HepG2 (cell line): ENCODE results near the gene MRPL34.

Source experiments
- ATF1 ChIP-seq: IDR thresholded peaks from 2 replicates; pipeline ENCODE4 v1.6.1; 2016; ENCODE audit warnings: mild to moderate bottlenecking, control low read depth
- BHLHE40 ChIP-seq: IDR thresholded peaks from 2 replicates; pipeline ENCODE4 v1.6.1; 2011; ENCODE audit warnings: low read length, improper control_type of control experiment
- EZH2 ChIP-seq: conservative IDR thresholded peaks from 2 replicates; pipeline ENCODE4 v1.6.1; 2012; ENCODE audit warnings: mild to moderate bottlenecking, low read depth, low read length, moderate library complexity
- FOXJ3 ChIP-seq: sonication (generic); formaldehyde crosslinking; IDR thresholded peaks from 2 replicates; pipeline ENCODE4 v1.4.0; 2020; ENCODE audit warnings: missing genetic modification reagents, mild to moderate bottlenecking, borderline replicate concordance
- FOXK2 ChIP-seq: fragments of 450-650 bp; IDR thresholded peaks from 2 replicates; pipeline ENCODE4 v1.6.1; 2016
- POLR2AphosphoS5 ChIP-seq: IDR thresholded peaks from 2 replicates; pipeline ENCODE4 v1.6.1; 2012; ENCODE audit warnings: low read depth, low read length
- ZEB1 ChIP-seq: IDR thresholded peaks from 2 replicates; pipeline ENCODE4 v1.6.1; 2012; ENCODE audit warnings: mild to moderate bottlenecking, low read depth, inconsistent platforms; ENCODE audit not compliant: insufficient replicate concordance
- ZNF232 ChIP-seq: sonication (generic); formaldehyde crosslinking; IDR thresholded peaks from 2 replicates; pipeline ENCODE4 v1.4.0; 2020; ENCODE audit warnings: missing genetic modification reagents, borderline replicate concordance
- ZNF629 ChIP-seq: sonication (generic); formaldehyde crosslinking; conservative IDR thresholded peaks from 2 replicates; pipeline ENCODE4 v1.5.0; 2020; ENCODE audit warnings: missing genetic modification reagents
- TF ChIP-seq, protein P1 (sequence below), 2 experiments: sonication (generic) in 1 of 2; formaldehyde crosslinking in 1 of 2; IDR thresholded peaks; 2 replicates each; pipeline versions ENCODE4 v1.5.1 to v1.6.1; 2011 to 2020; ENCODE audit warnings: borderline replicate concordance in 1 of 2, low read depth in 1 of 2, low read length in 1 of 2, mild to moderate bottlenecking in 1 of 2, missing genetic modification reagents in 1 of 2, moderate library complexity in 1 of 2
- TF ChIP-seq, protein P2 (sequence below): sonication (generic); formaldehyde crosslinking; IDR thresholded peaks from 2 replicates; pipeline ENCODE4 v1.4.0; 2020; ENCODE audit warnings: missing genetic modification reagents
- TF ChIP-seq, protein P3 (sequence below): sonication (generic); formaldehyde crosslinking; IDR thresholded peaks from 2 replicates; pipeline ENCODE4 v1.5.0; 2020; ENCODE audit warnings: mild to moderate bottlenecking, missing genetic modification reagents, moderate library complexity
- TF ChIP-seq, protein P4 (sequence below): sonication (generic); formaldehyde crosslinking; IDR thresholded peaks from 2 replicates; pipeline ENCODE4 v1.4.0; 2020; ENCODE audit warnings: mild to moderate bottlenecking, missing genetic modification reagents, borderline replicate concordance

DNA sequence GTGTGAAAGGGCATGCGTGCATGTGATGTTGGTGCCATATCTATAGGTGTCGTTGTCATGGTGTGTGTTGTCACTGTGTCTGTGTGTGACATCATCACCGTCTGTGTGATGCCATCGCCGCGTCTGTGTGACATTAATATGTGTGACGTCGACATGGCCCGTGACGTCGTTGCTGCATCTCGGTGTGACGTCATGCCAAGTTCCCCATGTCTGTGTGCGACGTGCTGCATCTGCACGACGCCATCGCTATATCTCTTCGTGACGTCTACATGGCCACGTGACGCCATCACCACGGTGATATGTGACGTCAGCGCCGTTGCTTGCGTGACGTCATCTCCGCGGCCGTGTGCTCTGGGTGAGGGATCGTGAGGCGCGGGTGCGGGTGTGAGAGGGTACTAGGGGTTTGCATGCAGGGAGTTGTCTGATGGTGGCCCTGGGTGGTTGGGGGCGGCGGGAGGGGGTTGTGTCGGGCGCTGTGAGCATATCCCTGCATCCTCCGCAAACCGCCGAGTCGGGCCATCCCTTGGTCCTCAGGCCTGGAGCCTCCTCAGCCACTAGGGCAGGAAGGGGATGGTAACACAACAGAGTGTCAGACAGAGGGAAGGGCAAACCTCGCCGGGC lies 46.3 kb downstream of the MRPL34 start:
- TF ChIP-seq ZNF232 (no peak), BHLHE40 (no peak), FOXK2 (no peak), ATF1 (CRISPR knock-in tag) (peak; percentile 75), POLR2AphosphoS5 (no peak), ZEB1 (no peak), ZNF629 (CRISPR knock-in tag) (no peak), EZH2 (no peak), FOXJ3 (no peak)
- TF ChIP-seq, protein P1, sequence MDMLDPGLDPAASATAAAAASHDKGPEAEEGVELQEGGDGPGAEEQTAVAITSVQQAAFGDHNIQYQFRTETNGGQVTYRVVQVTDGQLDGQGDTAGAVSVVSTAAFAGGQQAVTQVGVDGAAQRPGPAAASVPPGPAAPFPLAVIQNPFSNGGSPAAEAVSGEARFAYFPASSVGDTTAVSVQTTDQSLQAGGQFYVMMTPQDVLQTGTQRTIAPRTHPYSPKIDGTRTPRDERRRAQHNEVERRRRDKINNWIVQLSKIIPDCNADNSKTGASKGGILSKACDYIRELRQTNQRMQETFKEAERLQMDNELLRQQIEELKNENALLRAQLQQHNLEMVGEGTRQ (IDR thresholded peaks at IDR 0.05; ENCODE audit: low read depth, low read length), result no peak
- TF ChIP-seq, protein P1 (CRISPR knock-in tag; IDR thresholded peaks at IDR 0.05; ENCODE audit: borderline replicate concordance), result no peak
- TF ChIP-seq, protein P2, sequence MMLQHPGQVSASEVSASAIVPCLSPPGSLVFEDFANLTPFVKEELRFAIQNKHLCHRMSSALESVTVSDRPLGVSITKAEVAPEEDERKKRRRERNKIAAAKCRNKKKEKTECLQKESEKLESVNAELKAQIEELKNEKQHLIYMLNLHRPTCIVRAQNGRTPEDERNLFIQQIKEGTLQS (CRISPR knock-in tag), result no peak
- TF ChIP-seq, protein P3, sequence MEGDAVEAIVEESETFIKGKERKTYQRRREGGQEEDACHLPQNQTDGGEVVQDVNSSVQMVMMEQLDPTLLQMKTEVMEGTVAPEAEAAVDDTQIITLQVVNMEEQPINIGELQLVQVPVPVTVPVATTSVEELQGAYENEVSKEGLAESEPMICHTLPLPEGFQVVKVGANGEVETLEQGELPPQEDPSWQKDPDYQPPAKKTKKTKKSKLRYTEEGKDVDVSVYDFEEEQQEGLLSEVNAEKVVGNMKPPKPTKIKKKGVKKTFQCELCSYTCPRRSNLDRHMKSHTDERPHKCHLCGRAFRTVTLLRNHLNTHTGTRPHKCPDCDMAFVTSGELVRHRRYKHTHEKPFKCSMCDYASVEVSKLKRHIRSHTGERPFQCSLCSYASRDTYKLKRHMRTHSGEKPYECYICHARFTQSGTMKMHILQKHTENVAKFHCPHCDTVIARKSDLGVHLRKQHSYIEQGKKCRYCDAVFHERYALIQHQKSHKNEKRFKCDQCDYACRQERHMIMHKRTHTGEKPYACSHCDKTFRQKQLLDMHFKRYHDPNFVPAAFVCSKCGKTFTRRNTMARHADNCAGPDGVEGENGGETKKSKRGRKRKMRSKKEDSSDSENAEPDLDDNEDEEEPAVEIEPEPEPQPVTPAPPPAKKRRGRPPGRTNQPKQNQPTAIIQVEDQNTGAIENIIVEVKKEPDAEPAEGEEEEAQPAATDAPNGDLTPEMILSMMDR (CRISPR knock-in tag), result no peak
- TF ChIP-seq, protein P4, sequence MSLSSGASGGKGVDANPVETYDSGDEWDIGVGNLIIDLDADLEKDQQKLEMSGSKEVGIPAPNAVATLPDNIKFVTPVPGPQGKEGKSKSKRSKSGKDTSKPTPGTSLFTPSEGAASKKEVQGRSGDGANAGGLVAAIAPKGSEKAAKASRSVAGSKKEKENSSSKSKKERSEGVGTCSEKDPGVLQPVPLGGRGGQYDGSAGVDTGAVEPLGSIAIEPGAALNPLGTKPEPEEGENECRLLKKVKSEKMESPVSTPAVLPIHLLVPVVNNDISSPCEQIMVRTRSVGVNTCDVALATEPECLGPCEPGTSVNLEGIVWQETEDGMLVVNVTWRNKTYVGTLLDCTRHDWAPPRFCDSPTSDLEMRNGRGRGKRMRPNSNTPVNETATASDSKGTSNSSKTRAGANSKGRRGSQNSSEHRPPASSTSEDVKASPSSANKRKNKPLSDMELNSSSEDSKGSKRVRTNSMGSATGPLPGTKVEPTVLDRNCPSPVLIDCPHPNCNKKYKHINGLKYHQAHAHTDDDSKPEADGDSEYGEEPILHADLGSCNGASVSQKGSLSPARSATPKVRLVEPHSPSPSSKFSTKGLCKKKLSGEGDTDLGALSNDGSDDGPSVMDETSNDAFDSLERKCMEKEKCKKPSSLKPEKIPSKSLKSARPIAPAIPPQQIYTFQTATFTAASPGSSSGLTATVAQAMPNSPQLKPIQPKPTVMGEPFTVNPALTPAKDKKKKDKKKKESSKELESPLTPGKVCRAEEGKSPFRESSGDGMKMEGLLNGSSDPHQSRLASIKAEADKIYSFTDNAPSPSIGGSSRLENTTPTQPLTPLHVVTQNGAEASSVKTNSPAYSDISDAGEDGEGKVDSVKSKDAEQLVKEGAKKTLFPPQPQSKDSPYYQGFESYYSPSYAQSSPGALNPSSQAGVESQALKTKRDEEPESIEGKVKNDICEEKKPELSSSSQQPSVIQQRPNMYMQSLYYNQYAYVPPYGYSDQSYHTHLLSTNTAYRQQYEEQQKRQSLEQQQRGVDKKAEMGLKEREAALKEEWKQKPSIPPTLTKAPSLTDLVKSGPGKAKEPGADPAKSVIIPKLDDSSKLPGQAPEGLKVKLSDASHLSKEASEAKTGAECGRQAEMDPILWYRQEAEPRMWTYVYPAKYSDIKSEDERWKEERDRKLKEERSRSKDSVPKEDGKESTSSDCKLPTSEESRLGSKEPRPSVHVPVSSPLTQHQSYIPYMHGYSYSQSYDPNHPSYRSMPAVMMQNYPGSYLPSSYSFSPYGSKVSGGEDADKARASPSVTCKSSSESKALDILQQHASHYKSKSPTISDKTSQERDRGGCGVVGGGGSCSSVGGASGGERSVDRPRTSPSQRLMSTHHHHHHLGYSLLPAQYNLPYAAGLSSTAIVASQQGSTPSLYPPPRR, result no peak
